GM19240 (cell line): ENCODE measurements around the gene ELMO3.

ENCODE experiments used
- DNase-seq: peaks from one replicate; pipeline ENCODE4 v3.0.0; 2011; ENCODE audit warnings: low spot score; ENCODE audit not compliant: insufficient read length

ELMO3 gene

GRCh38 chr16:67195676-67196075, 3.3 kb upstream of the ELMO3 start:
- DNase-seq = no peak

DNA sequence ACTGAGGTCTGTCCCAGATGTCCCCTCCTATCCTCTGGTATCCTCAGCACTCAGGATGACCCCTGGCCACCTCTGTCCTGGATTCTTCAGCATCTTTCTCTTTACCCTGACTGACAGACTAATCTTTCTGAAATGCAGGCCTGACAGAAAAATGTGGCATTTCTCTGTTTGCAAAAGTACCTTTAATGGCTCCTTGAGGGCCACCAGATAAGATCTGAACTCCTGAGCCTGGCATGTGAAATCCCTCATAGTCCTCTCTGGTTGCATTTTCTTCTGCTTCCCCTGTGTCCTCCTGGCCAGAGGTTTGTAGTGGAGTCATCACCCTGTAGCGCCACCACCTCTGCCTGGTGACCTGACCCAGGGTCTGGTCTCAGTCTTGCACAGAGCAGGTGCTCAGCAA, 2.0 kb upstream of the ELMO3 start:
- DNase-seq = no peak

- no peak for DNase-seq
These were observed 1.2 kb upstream of the ELMO3 start for GRCh38 chr16:67197704-67198103.

DNA sequence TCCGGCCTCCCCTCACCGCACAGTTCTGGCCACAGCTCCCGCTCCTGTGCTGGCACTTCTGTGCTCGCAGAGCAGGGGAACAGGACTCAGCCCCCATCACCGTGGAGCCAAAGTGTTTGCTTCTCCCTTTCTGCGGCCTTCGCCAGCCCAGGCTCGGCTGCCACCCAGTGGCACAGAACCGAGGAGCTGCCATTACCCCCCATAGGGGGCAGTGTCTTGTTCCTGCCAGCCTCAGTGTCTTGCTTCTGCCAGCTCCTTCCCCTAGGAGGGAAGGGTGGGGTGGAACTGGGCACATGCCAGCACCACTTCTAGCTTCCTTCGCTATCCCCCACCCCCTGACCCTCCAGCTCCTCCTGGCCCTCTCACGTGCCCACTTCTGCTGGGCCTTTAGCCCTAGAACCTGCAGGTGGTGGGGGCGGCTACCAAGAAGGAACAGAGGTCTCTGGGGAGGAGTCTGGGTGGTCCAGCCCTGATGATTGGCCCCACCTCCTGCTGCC, 645 bp upstream of the ELMO3 start:
- DNase-seq = no peak

GRCh38 chr16:67199808-67200198, 872 bp downstream of the ELMO3 start:
- no peak for DNase-seq

DNA sequence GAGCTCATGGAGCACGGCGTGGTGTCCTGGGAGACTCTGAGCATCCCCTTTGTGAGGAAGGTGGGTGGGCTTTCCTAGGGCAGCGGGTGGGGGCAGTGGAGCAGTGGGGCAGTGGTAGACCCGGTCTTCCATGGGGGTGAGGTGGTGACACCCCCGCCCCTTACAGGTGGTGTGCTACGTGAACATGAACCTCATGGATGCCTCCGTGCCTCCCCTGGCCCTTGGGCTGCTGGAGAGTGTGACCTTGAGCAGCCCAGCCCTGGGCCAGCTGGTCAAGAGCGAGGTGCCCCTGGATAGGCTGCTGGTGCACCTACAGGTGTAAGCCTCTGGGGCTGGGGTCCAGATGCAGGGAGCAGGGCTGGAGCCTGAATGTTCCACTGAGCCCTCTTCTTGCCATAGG, 1.6 kb downstream of the ELMO3 start:
- DNase-seq = no peak

GRCh38 chr16:67201411-67202345, 2.7 kb downstream of the ELMO3 start:
- no peak for DNase-seq

DNA sequence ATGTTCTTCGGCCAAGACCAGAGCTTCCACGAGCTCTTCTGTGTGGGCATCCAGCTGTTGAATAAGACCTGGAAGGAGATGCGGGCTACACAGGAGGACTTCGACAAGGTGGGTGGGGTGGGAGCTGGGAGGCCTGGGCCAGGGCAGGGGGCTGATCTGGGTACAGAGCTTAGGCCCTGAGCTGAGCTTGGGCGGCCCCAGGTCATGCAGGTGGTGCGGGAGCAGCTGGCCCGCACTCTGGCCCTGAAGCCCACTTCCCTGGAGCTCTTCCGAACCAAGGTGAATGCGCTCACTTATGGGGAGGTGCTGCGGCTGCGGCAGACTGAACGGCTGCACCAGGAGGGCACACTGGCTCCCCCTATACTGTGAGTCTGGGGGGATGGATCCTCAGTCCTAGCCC, 3.5 kb downstream of the ELMO3 start:
- DNase-seq = no peak

GRCh38 chr16:67202956-67203493, 4.1 kb downstream of the ELMO3 start:
- no peak for DNase-seq

DNA sequence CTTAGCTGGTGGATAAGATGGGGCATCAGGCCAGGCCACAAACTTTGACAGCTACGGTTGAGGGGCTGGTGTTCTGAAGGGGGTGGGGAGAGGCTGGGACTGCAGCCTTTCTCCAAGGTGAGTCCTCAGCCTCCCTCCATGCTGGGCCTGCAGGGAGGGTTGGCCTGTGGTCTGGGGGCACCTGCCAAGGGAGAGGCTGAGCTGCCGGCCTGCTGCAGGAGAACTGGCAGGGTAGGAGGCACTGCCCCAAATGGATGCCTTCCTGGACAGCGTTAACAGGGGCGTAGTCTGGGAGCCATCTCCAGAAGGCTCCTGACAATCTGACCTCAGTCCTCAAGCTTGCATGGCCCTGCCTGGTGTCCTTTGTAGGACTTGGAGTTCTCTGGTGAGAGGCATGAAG, 5.1 kb downstream of the ELMO3 start:
- DNase-seq = no peak

- DNase-seq = no peak
These were observed 7.4 kb downstream of the ELMO3 start for GRCh38 chr16:67206129-67206837.

- no peak for DNase-seq
These were observed 7.9 kb downstream of the ELMO3 start for GRCh38 chr16:67206838-67207248.

DNA sequence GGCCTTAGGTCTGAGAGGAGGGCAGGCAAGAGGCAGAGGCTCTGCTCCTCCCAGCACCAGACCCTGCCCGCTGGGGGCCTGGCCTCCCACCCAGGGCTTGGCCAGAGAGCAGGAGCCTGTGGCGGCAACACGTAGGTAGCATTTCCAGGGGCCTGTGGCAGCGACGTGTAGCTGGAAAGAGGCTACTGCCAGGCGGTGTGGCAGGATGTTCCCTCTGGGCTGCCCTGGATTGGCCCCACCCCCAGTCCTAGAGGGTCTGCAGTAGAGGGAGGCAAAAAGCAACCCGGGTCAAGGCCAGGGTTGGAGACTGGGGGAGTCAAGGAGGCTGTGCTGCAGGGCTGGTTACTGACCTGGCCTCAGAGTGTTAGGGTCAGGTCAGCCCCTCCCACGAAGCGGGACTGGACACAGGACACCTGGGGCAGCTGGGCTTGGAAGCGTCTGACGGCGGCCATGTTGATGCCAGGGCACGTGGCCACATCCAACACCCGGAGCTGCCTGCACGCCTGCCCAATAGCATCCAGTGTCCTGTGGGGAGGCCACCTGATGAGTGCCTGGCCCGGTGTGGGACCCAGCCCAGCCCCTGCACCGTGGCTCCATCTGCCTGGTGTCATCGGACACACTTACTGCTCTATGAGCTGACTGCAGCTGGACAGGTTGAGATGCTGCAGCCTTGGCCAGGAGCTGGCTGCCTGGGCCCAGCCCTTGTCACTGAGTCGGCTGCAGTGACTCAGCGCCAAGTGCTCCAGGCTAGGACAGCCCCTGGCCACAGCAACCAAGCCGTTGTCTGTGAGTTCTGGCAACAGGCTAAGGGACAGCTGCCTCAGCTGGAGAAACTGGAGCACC, 8.5 kb downstream of the ELMO3 start:
- no peak for DNase-seq

DNA sequence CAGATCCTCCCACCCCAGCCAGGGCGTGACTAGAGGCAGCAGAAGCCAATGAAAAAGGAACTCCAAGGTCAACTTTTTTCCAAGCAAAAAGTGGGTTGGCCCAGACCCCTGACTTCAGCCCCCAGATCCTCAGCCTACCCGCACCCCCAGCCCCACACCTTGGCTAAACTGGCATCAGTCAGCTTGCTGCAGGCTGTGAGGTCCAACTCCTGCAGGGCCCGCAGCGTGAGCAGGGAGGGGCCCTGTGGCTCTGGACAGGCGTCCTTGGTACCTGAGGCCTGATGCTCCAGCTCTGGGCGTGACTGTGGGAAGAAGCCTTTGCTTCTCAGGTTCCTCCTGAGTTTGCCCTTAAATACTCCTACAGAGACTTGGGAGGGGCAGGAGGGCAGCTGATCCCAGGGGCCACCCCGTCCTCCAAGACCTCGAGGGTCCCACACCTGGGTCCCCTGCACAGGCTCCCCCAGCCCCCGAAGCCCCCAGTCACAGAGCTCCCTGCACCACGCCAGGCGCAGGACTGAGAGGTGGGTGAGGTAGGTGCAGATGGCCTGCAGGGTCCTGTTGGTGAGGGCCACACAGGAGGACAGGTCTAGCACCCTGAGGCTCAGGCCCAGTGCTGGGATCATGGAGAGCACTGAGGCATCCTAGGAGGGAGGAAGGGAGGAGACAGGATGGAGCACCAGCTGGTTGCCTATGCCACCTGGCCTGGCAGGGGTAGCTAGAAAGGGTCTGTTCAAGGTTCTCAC, 9.4 kb downstream of the ELMO3 start:
- DNase-seq = no peak

DNA sequence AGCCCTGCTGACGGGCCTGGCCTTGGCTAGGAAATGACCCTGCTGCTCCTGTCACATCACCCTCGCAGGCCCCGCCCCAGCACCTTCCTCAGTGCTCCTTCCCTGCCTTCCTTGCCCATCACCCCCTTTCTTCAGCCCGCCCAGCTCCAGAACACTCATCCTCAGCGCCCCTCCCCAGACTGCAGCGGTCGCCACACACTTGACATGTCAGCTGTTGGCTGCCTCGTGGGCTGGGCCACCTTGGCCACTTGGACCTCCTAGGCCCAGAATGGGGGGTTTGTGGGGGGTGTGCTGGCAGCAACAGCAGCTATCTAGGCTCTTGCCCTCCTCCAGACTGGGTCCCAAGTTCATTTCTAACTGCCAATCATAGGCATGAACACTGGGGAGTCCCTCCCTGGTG, 10.6 kb downstream of the ELMO3 start:
- no peak for DNase-seq

DNA sequence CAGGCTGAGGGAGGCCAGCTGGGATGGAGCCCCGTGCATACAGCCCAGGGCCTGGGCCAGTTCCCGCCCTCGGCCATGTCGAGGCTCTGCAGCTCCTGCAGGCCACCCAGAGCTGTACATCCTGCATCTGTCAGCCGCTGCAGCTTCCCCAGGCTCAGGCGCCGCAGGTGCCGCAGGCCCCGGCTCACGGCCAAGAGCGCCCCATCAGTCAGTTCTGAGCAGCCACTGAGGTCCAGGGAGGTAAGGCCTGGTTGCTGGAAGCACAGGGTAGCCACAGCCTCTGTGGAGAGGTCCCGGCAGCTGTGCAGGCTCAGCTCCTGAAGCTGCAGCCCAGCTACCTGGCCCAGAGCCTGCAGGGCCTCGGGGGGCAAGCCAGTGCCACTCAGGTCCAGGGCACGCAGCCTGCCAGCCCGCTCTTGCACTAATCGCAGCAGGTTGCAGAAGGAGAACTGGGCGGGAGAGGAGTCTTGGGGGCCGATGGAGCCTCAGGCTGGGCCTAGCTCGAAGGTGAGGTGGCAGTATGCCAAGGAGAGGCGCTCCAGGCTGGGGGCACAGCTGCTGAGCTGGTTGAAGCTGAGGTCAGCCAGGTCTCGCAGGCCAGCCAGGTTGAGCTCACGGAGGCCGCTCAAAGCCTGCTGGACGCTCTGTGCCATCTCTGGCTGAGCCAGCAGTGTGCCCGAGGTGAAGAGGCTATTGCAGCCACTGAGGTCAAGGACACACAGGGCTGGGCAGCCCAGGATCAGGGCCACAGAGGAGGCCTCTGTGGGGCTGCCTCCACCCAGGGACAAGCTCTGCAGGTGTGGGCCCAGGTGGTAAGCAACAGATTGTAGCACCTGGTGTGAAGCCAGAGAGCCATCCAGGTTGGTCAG, 11.4 kb downstream of the ELMO3 start:
- DNase-seq = no peak

- DNase-seq = no peak
These were observed 12.7 kb downstream of the ELMO3 start for GRCh38 chr16:67211674-67212073.

- no peak for DNase-seq
These were observed 13.8 kb downstream of the ELMO3 start for GRCh38 chr16:67212766-67213165.

DNA sequence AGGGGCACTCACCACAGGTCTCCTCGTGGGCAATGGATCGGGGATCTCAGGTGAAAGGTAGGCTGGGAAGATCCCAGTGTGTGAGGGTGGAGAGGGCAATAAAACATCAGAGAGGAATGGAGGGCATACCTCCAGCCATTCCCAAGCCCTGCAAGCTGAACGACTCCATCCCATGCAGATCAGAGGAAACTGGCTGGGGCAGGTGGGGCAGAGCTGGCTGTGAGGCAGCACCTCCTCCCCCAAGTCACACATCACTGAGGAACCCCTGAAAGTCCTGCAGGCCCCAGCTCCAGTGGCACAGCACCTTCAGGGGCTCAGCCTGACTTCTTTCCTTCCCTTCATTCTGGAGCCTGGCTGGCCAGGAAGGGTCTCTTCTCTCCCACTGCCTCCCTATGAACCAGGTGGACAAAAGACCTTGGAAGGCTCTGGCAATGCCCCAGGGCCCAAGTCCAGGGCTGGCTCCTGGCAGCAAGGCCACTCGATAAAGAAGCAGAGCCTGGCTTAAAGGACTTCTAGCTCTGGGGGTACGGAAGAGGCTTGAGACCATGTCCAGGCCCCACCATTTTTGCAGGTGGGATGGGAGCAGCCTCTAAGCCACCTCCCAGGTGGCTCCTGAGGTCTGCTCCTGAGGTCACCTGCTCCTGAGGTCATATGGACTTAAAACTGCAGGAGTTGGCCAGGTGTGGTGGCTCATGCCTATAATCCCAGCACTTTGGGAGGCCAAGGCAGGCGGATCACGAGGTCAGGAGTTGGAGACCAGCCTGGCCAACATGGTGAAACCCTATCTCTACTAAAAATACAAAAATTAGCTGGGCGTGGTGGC, 14.5 kb downstream of the ELMO3 start:
- DNase-seq = no peak
